Left cardiac atrium (tissue), 4 donors: ENCODE data around the gene CCDC112. TPM values are rescaled to one million over a fixed set of nuclear protein-coding genes. Genes with fewer than 3 reads are reported as not detected.
A peak's percentile ranks its signal among the peaks of the same experiment; 100 is the strongest.
"Not testable (repeated sequence)": the region's sequence is repeated elsewhere in the genome, so short reads cannot be mapped to it uniquely, and the experiment has no call there.

Experiments
- ATAC-seq, 2 donors: fragments of 200-7000 bp; cut with Tn5 transposase; one replicate each; pipeline ENCODE4 v1.9.1; 2020; ENCODE audit warnings: mild to moderate bottlenecking in 2 of 2, moderate library complexity in 2 of 2
- DNase-seq: peaks from one replicate; pipeline ENCODE4 v3.0.0-alpha.2; 2020
- intact Hi-C, 2 donors: fragments of 100-400 bp; cut with DNase I; formaldehyde crosslinking; loops; one replicate each; pipeline versions ENCODE4 v1.14.1 to v1.15.1; 2022 to 2023
- total RNA-seq, 2 donors: library from RNA; stranded (reverse); fragmentation: NEBNext Ultra II Directional; extraction: Animal tissue kit (Norgen Biotek cat#: 25700); gene quantifications; one replicate each; pipeline ENCODE4 v1.2.1, GENCODE V29; 2021
- donor health status: DM: no; HTN: yes; CAD: no.
- donor health status: DM: no; HTN: yes; CAD: no; lungs with severe emphysema.
- donor health status: DM: yes; HTN: yes; CAD: no.
- donor health status: Dilated cardiomyopathy.

The CCDC112 gene
- total RNA-seq, 2 donors from 2014 or later, result 3.0 to 4.1 TPM

DNA sequence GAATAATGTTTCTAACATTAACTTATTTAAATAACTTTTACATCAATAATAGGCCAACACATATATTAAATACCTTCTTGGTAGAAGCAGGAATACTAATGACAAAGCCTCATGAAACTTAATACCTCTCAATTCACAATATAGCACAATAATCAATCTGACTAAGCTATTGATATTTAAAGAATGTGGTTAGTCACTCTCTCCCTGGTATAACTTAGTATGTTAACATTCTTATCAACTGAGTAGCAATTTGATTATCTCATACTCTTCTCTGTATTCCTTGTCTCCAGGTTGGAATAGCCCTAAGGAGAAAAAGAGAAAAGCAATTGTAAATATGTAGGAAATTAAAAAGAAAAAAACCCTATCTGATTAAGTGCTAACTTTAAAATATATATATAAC lies 28.8 kb downstream of the CCDC112 start:
- ATAC-seq (no peak), DNase-seq (no peak)
- intact Hi-C loops, result no loop called here

DNA sequence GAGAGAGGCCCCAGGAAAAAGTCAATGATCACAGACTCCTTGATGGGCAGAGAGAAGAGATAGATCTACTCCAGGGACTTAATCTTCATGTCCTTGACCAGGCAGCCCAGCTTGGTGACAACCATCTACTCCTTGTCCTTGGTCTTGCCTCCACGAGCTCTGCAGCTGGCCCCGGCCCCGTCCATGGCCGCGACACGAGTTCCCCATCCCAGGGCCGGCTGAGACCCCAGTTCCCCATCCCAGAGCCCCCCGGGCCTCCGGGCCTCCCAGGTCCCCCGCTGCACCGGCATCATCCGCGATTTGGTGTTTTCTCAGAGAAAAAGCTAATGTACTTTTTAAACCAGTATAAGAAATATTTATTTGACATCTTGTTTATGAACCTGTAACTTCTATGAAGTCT lies 31.2 kb downstream of the CCDC112 start:
- ATAC-seq (no peak), DNase-seq (no peak)
- intact Hi-C loops, result no loop called here

DNA sequence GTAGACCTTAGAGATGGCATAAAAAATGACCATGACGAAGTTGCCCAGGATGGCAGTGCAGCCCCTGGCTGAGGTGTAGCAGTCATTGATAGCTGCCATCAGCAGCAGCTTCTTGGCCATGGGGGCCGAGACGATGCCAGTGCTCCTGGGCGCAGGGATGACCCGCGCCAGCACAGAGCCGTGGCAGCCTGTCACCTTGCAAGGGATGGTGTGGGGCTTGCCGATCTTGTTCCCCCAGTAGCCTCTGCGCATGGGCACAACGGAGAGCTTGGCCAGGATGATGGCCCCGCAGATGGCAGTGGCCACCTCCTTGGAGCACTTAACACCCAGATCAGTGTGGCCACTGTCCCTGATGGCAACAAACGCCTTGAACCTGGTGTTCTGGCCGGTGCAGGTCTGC lies 31.7 kb downstream of the CCDC112 start:
- DNase-seq, result no peak
- no peak for ATAC-seq
- intact Hi-C loops, result no loop called here

DNA sequence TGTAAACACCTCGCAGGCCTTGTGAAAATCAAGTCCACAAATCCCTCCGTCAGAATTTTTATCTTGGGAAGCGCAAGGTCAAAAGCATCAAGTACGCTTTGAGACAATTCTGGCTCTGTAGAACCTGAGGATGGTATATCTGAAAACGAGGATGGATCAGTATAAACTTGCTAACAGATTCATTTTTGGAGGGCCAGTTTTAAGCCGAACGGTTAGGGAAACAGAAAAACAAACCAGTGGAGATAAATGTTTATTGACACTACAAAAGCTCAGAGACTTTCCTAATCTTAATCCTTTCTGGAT lies 33.4 kb downstream of the CCDC112 start:
- intact Hi-C loops, result no loop called here
- ATAC-seq (no peak), DNase-seq (no peak)

DNA sequence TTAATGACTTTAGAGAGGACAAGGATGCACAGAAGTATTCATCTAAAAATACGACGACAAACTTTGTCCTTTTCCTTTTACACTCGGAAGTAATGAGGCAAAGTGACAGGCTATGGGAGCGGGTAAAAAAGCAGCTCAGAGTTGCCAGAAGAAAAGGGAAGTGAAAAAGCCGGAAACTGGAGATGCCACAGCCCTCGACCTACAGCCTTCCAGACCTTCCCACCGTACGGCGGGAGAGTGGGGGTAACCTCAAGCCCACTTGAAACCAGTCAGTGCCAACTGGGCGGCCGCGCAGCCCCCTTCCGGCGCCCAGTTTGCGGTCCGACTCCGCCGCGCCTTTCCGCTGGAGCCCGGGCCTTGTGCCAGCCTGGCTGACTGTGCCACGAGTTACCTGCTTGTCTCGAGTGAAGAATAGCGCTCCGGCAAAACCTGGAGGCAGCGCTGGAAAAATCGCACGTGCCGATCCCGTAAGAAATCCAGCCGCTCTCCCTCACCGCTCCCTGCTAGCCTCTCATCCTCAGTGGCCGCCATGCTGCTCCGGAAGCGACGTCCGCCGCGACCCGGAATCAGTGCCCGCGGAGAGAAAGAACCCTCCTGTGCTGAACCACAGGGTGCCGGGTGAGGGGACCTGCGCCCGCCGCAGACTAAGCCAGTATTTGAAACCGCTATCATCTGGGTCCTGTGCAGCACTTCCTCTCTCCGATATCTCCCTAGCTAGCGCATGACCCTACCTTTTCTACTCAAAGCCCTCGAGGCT lies 34.0 kb downstream of the CCDC112 start, which contains the start of gene PGGT1B:
TSS of gene PGGT1B (minus strand) at position 557 of the 757 bp plus-strand sequence. CDS start at position 531, 26 bp downstream.
- DNase-seq (peak; percentile 84), ATAC-seq (peak; percentile 98)
- intact Hi-C loops, result no loop called here

DNA sequence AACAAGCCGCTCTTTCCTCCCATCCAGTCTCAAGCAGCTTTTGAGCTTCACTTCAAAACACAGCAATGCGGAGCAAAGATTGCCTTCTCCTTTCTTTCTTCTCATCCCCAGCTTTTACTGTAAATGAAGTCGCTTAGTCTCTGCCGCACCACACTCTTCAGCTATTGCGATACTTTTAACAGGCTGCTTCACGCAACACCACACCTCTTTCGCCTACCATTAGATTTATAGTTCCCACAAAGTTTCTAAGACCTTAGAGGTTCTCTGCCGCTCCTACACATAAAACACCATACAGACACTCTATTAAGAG lies 34.5 kb downstream of the CCDC112 start:
- DNase-seq, result no peak
- ATAC-seq, result peak; percentile 12 to 13
- intact Hi-C loops, result no loop called here

DNA sequence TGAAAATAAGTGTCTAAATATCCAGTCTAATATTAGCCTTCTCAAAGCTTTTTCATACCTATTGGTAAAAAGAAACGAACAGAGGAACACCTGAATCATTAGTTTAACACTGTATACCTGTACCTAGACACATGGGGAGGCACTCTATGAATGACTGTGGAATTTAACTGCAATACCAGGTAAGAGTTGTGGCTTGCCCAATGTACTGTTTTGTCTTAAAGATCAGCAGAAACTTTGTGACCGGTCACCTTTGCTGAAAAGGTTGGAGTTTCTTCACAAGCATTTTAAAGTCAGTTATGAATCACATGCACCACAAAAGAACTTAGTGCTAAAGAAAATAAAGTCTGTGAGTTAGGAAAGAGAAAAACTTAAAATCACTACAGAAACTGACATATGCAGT lies 36.2 kb downstream of the CCDC112 start:
- intact Hi-C loops, result no loop called here

DNA sequence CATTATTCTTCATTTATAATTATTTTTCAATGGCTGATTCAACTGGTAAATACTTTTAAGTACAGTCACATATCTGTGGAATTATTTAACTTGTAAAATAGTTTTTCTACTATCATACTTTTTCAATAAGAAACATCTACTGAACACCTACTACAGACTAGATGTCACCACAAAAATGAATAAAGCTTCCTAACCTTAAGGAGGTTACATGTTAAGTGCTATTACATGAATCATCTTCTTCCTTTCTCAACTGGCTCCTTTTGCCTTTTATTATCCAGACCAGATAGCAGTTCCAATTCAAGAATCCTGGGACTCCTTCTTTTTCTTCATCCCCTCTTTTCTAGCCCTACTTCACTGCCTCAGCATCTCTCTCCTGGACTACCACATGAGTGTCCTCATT lies 38.5 kb downstream of the CCDC112 start:
- DNase-seq, result no peak
- intact Hi-C loops, result no loop called here
- ATAC-seq, result no peak

More for the DNA sequence above, 36.2 kb downstream of the CCDC112 start:
- no peak for DNase-seq
- ATAC-seq, result no peak

DNA sequence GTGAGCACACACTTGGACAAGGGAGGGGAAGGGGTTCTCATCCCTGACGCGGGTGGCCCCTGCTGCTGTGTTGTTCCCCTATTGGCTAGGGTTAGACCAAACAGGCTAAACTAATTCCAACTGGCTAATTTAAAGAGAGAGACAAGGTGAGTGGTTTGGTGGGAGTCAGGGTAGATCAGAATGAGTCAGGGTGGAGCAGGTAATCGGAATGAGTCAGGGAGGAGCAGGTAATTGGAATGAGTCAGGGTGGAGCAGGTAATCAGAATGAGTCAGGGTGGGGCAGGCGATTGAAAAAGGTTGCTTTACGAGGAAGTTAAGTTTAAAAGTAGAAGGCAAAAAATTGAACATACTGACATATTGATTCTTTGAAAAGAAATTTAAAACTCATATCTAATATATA lies 47.1 kb downstream of the CCDC112 start:
- not testable (repeated sequence) for DNase-seq, ATAC-seq
- intact Hi-C loops, result loop anchor here in 1 of 2 donors (5.0 kb wide), 1 partner anchor 152 kb away; no protein-coding TSS in a partner anchor

DNA sequence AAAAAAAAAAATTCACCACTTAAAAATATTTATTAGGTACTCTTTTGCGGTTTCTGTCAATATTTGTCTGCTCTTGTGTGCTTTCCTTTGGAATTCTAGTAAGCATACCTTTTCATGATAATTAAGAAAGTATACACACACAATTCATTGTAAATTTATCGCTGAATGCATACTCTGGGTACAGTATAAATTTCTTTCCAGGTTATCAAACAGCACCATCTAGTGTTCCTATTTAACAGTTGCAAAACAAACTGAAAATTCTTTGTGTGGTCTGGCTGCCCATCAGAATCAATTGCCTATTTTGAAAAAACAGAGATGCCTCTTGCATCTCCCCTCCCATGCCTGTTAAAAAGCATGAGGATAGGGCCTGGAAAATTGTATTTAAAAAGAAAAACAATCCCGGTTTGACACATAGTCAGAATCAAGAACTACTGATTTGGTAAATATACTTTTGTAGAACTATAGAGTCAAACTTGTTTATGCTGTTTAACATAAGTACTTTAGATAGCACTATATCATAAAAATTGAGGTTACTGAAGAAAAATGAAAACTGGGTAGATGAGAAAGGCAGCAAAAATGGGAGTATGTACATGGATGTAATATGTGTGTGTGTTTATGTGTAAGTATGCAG lies 50.0 kb downstream of the CCDC112 start:
- intact Hi-C loops, result loop anchor here in 1 of 2 donors (5.0 kb wide), 1 partner anchor 149 kb away; no protein-coding TSS in a partner anchor

DNA sequence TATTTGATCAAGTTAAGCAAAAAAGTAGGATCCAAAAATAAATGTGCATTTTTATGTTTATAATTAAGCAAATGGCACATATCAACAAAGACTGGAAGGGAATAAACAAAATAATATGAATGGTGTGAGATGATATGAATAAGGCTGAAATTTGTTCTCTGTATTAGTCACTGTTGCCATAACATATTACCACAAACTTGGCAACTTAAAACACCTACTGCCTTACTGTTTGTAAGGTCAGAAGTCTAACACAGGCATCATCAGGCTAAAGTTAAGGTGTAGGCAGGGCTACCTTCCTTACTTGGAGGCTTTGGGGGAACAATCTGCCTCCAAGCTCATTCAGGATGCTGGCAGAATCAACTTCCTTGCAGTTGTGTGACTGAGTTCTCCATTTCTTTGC lies 53.0 kb downstream of the CCDC112 start:
- peak in 1 of 2 donors; percentile 69 for ATAC-seq
- intact Hi-C loops, result no loop called here
- no peak for DNase-seq

More for the DNA sequence above, 50.0 kb downstream of the CCDC112 start:
- no peak for DNase-seq
- peak in 1 of 2 donors; percentile 38 for ATAC-seq

DNA sequence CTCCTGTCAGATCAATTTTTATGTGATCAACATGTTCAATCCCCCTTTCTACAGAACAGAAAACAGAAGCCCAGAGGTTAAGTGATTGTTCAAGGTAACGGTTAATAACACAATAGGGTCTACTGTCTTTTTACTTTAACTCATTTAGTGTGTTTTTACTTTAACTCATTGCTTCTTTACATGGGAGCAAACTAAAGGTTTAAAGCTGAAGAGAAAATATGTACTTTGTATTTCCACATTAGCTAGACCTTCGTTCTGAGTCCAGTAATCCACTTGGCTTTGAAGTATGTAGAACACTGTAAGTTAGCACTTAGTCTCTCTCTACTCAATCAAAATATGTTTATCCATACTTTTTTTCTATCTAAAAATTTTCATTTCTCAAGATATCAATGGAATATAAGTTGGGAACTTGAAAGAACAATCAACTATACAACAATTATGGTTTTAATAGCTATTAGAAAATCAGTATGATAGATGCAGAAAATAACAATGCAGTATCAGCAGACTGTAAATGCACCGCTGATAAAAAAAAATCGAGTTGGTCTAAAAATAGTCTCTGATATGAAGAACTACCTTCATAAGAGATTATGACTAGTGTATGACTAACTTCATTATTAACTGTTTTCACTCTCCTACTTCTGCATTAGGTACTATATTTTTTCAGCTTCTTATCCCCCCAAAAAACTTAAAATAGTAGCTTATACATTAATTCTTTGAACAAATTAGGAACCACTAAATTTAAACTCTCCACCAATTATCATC lies 54.4 kb downstream of the CCDC112 start:
- intact Hi-C loops, result no loop called here
- ATAC-seq, result peak in 1 of 2 donors; percentile 52
- DNase-seq, result no peak

DNA sequence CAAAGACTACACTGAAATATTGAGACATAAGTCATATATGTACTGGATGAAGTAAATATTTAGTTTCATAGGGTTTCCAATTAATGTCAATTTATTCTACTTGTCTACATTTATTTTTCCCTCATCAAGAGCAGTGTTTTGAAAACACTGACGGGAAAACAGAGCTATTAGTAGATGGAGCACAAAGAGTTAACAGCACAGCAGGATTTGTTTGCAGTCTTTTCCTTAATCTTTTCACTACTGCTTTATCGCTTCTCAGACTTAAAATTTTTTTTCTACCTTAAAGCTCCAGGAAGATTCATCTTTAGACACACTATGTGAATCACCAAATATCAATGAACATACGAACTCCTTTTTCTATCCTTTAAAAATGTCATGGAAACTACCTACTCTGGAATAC lies 59.4 kb downstream of the CCDC112 start:
- ATAC-seq (no peak), DNase-seq (no peak)
- intact Hi-C loops, result no loop called here

DNA sequence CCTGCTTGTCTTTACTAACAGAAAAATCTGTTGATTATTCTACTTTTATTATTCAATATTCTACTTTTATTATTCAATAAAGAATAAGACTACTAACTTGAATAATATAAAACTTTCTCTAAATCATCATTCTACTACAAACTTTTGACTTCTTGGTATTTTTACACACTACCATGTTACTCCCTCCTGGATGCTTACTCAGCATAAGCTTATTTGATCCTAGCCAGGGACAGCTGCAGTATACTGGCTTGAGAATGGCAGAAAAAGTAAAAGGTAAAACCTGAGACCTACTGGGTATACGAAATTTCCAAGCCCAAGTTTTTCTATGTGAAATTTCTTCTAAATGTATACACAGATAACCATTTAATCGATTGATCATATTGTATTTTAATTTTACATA lies 59.9 kb downstream of the CCDC112 start:
- DNase-seq (no peak), ATAC-seq (no peak)
- intact Hi-C loops, result no loop called here

DNA sequence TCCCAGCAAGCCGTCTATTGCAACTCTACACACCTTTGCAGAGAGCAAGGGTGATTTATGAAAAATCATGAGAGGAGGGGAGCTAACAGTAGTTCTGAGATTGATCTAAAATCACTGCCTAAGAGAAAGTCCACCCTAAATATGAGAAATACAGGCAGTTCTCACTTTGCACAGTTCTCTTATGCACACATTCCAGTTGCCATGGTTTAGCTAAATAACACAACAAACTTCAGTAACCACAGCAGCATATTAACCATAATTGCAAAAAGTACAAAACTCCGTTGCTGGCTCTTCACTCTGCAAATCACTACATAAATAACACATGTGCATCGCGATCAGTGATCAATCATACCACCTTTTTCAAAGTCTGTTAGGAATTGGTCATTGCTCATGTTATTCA lies 64.9 kb downstream of the CCDC112 start:
- DNase-seq (no peak), ATAC-seq (no peak)
- intact Hi-C loops, result no loop called here

DNA sequence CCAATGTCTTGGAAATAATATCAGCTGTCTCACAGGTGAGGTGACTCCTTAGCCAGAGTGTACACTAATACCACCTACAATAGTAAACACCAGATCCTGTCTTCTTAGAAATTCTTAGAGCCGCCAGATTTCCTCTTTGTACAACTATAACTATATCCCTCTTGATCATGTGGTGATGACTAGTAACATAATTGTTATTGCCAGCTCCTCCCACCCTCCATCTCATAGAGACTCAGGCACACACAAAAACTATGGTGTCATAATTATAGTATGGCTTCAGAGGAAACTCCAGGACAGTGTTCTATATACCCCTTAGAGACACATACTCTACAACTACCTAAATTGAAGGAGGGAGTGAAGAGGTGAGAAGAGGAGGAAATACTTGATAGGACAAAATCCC lies 66.8 kb downstream of the CCDC112 start:
- ATAC-seq (no peak), DNase-seq (no peak)
- intact Hi-C loops, result no loop called here

DNA sequence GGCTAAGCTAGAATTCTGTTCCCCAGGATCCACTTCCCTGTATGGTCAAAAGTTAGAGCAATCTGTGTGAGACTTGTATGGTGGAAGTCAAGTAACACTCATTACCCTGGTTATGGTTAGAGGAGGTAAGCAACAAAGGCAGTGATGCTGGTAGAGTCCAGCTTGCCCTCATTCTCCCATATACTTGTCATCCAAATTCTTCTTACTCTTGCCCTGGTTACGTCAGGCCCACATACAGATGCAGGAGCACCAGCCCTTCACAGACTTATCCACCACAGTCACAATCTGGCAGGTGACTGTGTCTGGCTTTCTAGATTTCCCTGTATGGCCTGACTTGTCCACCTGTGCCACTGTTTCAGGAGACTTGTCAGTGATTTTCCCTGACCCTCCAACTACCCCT lies 69.2 kb downstream of the CCDC112 start:
- ATAC-seq (no peak), DNase-seq (no peak)
- intact Hi-C loops, result no loop called here
